HL-60 (cell line): ENCODE measurements around the gene TRPM6.
"Not testable (repeated sequence)": the region's sequence is repeated elsewhere in the genome, so short reads cannot be mapped to it uniquely, and the experiment has no call there.

Experiments
- DNase-seq, 2 experiments: peaks; one replicate each; pipeline ENCODE4 v3.0.0-alpha.2; 2010 to 2020; ENCODE audit warnings: low read depth in 1 of 2, low spot score in 1 of 2
- H3K27ac ChIP-seq: fragments of 250-450 bp; sonication (Bioruptor Pico); replicated peaks from 2 replicates; pipeline ENCODE4 v1.5.1; 2020; ENCODE audit warnings: mild to moderate bottlenecking, moderate library complexity
- H3K27me3 ChIP-seq: fragments of 250-450 bp; sonication (Bioruptor Pico); 2 replicates; pipeline ENCODE4 v1.5.1; 2021; ENCODE audit warnings: mild to moderate bottlenecking, moderate library complexity; ENCODE audit not compliant: insufficient read depth, poor library complexity, severe bottlenecking
- H3K4me3 ChIP-seq: replicated peaks from 2 replicates; pipeline ENCODE4 v1.5.1; 2011; ENCODE audit warnings: mild to moderate bottlenecking, control low read depth, low read length; ENCODE audit not compliant: insufficient read depth
- CTCF ChIP-seq: IDR thresholded peaks from one replicate; pipeline ENCODE4 v1.5.1; 2011; ENCODE audit warnings: low read length, control low read depth, inconsistent platforms; ENCODE audit not compliant: insufficient read depth
- GABPA ChIP-seq: IDR thresholded peaks from 2 replicates; pipeline ENCODE4 v1.6.1; 2012; ENCODE audit warnings: low read depth
- POLR2AphosphoS5 ChIP-seq: IDR thresholded peaks from 2 replicates; pipeline ENCODE4 v1.6.1; 2012; ENCODE audit warnings: low read depth
- REST ChIP-seq: IDR thresholded peaks from 2 replicates; pipeline ENCODE4 v1.6.1; 2012; ENCODE audit warnings: low read depth; ENCODE audit not compliant: insufficient replicate concordance
- SPI1 ChIP-seq: IDR thresholded peaks from 2 replicates; pipeline ENCODE4 v1.6.1; 2012; ENCODE audit warnings: low read depth, mild to moderate bottlenecking, borderline replicate concordance

The TRPM6 gene

GRCh38 chr9:74861773-74862474, 25.8 kb downstream of the TRPM6 start:
- H3K27ac ChIP-seq = no peak overlapping the region

GRCh38 chr9:74861071-74861470, 26.6 kb downstream of the TRPM6 start:
- peaks cover 2% of the 10 kb centered on the region for H3K27me3 ChIP-seq

More at GRCh38 chr9:74861773-74862474, 25.8 kb downstream of the TRPM6 start:
- no peak overlapping the region for H3K4me3 ChIP-seq
- peaks cover under 1% of the 10 kb centered on the region for H3K27me3 ChIP-seq
- TF ChIP-seq GABPA = no peak
- TF ChIP-seq REST = no peak
- TF ChIP-seq CTCF = no peak
- TF ChIP-seq SPI1 = no peak
- no peak for TF ChIP-seq POLR2AphosphoS5
- no peak for DNase-seq

GRCh38 chr9:74860247-74860646, 27.5 kb downstream of the TRPM6 start:
- not testable (repeated sequence) for H3K4me3 ChIP-seq, DNase-seq, H3K27me3 ChIP-seq

More at GRCh38 chr9:74861071-74861470, 26.6 kb downstream of the TRPM6 start:
- TF ChIP-seq CTCF = no peak
- no peak for TF ChIP-seq POLR2AphosphoS5
- TF ChIP-seq SPI1 = no peak
- H3K4me3 ChIP-seq = no peak overlapping the region
- H3K27ac ChIP-seq = no peak overlapping the region
- DNase-seq = no peak

GRCh38 chr9:74859786-74860185, 27.9 kb downstream of the TRPM6 start:
- Histone ChIP-seq H3K27me3 (peaks cover 2% of the 10 kb centered on the region), H3K4me3 (no peak overlapping the region), H3K27ac (no peak overlapping the region)
- DNase-seq = no peak
- TF ChIP-seq POLR2AphosphoS5 = no peak
- TF ChIP-seq CTCF = no peak
- no peak for TF ChIP-seq SPI1
- TF ChIP-seq REST = no peak
- TF ChIP-seq GABPA = no peak

More at GRCh38 chr9:74860247-74860646, 27.5 kb downstream of the TRPM6 start:
- H3K27ac ChIP-seq = not testable (repeated sequence)
